AML-193 (cell line): Measurements from ENCODE around the gene PAN2.
"Not testable (repeated sequence)": the region's sequence is repeated elsewhere in the genome, so short reads cannot be mapped to it uniquely, and the experiment has no call there.

Experiments used
- DNase-seq, 2 experiments: peaks; one replicate each; lab custom pipeline; 2025; lab: John Stamatoyannopoulos, UW

The PAN2 gene

DNA sequence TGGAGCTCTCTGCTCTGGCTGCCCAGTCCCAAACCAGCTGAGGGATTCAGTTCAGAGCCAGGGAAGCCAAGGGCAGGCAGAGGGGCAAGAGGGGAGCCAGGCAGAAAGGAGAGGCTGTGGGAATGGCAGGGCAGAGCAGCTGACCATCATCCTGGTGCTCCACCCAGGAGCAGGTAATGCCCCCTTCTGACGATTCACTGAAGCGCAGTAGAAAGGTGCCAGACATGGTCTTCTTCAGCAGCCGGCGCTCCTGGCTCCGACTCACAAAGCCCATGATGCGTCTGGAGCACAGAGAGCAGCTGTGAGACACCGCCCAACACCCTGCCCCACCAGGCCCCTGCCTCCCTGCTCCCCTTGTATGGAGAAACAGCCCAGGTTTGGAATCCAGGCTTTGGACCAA lies 12.9 kb upstream of the PAN2 start:
- DNase-seq, result no peak

DNA sequence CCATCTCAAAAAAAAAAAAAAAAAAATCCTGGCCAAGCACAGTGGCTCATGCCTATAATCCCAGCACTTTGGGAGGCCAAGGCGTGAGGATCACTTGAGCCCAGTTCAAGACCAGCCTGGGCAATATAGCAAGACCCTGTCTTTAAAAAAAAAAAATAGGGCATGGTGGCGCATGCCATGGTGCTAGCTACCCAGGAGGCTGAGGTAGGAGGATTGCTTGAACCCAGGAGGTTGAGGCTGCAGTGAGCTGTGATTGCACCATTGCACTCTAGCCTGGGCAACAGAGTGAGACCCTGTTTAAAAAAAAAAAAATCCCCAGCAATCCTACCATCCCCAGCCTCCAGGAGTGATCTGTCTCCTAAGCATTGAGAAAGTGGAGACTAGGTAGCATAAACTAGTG lies 8.5 kb upstream of the PAN2 start:
- DNase-seq, result not testable (repeated sequence)

DNA sequence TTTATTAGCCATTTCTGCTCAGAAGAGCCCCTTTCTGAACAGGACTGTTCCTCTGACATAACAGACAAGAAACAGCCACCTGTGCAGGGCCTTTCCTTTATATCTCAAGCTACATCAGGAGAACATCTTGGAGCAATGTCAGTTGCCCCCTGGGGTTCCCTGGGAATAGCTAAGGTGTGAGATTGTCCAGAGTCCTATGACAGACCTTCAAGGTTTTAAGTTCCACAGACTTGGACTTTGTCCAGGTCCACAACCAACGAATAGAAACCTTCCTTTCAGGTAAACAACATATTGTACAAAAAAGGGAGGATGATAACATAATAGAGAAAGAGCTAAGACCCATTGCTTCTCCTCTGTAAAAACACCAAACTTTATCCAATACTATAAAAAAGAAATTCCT lies 7.8 kb upstream of the PAN2 start:
- no peak for DNase-seq

DNA sequence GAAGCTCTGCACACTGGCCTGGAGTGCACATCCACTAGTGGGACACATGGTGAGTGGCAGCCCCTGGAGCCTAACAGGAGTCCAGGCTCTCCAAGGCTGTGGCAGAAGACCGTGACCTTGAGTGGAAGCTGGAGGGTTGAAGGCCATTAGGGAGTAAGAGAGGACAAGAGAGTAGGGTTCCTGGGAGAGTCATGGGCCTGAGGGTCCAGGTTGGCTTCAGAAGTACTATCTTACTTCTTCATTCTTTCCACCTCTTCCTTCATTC lies 5.3 kb upstream of the PAN2 start:
- DNase-seq, result no peak

DNA sequence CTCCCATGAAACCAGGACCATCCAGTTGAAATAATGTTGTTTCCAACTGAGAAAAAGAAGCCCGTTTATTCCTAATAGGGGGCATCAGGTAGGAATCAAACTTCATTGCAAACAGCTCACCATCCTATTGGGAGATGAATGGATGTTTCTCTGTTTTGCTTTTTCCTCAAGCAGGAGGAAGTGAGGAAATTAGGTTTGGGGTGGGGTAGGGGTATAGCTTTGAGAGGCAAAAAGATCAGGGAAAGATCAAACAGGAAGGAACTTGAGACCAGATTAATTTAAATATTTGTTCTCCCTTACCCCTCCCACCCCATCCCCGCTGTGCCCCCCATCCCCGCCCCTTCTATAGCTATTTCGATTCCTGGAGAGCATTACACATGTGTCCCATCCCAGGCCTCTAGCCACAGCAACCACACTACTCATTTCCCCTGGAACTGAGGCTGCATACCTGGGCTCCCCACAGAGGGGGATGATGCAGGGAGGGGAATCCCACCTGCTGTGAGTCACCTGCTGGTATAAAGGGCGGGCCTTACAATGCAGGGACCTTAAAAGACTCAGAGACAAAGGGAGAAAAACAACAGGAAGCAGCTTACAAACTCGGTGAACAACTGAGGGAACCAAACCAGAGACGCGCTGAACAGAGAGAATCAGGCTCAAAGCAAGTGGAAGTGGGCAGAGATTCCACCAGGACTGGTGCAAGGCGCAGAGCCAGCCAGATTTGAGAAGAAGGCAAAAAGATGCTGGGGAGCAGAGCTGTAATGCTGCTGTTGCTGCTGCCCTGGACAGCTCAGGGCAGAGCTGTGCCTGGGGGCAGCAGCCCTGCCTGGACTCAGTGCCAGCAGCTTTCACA lies 4.7 kb upstream of the PAN2 start, which contains the start of gene IL23A:
IL23A (plus strand) TSS at position 577 of the 850 bp plus-strand sequence; CDS start at position 738, 161 bp downstream.
- DNase-seq, result peak in 1 of 2 experiments; percentile 7

DNA sequence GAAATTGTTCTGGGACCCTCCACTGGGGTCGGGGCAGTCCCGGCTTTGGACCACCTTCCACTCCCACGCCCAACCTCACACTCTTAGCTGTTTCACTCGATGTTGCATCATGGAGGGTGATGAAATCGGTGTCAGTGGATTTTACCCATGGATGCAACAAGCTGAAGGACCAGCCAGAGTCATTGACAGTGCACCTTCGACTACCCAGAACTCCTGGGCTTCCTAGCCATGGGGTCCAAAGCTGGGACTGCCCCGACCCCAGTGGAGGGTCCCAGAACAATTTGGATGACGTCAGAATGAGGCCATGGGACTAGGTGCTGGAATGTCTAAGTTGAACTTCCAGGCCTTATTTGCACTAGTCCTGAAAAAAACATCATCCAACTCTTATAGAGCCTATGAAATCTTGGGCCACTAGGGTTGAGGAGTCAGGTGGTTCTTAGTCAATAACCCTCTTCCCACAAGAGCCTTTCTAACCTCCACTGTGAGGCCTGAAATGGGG lies 4.0 kb upstream of the PAN2 start:
- DNase-seq, result no peak

DNA sequence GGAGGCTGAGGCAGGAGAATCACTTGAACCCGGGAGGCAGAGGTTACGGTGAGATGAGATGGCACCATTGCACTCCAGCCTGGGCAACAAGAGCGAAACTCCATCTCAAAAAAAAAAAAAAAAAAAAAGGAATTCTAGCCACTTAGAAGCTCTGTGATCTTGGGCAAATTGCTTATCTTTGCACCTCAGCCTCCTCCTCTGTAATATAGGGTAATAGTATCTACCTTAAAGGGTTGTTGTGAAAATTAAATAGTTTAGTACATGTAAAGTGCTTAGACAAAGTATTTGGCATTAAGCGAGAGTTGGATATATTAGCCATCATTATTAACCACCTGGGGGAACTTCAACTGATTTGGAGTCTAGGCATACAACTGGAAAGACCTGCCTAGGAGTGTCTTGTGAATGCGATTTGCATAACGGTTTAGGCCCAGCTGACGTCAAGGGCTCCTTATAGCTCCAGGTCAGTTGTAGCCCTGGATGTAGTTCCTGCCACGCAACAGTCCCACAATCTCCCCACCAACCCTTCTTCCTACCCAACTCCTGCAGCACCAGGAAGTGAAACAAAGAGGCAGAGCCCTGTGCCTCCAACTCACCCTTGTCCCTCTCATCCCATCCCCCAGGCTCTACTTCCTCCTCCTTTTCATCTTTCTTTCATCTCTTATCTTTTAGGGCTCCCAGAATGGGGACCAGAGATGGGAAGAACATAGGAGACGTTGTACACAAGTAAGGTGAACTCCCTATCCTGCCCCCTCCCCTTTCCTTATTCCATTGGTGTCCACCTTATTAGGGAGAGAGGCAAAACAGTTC lies 2.8 kb upstream of the PAN2 start:
- no peak for DNase-seq

DNA sequence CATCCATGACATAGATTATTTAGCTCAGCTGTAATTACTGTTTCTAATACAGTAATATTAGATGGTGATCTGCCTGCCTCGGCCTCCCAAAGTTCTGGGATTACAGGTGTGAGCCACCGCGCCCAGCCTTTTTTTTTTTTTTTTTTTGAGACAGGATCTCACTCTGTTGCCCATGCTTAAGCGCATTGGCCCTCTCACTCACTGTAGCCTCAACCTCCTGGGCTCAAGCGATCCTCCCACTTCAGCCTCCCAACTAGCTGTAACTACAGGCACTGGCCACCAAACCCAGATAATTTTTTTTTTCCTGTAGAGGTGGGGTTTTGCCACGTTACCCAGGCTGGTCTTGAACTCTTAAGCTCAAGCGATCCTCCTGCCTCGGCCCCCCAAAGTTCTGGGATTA lies 1.7 kb upstream of the PAN2 start:
- DNase-seq, result not testable (repeated sequence)

DNA sequence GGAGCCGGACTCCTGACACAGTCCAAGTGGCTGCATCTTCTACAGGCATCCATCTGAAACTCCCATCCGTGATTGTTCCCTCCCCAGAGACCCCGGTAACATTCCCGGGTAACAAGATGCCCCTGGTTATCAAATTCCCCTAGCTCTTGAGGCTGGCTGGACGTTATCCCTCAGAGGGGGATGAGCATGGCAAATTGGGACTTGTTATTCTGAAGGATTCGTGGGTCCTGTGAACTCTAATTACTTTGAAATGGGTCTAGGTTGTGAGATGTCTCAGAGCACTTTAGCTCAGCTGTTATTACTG lies 642 bp upstream of the PAN2 start:
- no peak for DNase-seq

DNA sequence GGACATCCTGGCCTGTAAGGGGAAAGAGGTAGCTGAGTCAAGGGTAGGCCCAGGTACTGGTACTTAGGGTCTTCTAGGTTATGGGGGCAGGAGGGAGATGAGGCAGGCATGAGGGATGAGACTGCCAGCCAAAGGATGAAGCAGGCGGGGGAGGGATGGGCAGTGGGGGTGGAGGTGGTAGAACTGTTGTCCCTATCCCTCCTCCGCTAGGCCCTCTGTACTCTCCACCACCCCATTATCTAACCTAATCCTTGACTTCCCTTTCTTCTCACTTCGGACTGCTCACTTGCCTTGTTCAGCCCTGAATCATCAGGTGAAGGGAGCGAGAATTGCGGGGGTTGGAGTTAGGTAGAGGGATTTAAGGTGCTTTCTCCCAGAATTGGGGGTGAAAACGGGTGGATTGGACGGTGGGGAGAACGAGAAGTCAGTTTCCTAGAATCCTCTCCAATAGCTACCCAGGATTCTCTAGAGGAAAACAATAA lies 562 bp downstream of the PAN2 start:
- peak in 1 of 2 experiments; percentile 65 for DNase-seq

DNA sequence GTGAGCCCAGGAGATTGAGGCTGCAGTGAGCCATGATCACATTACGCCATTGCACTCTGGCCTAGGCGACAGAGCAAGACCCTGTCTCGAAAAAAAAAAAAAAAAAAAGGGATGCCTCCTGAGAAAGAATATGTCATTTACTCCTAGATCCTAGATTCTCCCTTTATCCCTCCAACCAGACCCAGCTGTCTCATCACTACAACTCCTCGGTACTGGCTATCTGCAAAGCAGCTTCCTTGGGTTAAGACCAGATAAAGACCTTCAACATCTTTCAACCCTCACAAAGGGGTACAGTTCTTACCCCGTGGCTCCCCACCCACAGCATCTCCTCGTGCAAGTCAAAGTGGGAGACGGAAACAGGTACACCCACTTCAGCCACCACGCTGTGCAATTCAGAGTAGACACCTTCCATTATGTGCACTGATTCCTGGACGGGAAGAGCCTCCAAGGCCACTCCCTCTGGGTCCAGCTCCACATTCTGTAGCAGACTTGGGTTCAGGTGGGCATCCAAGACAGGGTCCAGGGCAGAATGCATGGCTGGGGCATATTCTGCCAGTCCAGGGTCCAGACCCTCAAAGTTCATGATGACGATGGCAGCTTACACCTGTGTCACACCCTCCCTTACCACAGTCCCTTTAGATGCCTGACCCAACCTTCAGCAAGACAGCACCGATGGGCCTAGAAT lies 1.1 kb downstream of the PAN2 start:
- no peak for DNase-seq

DNA sequence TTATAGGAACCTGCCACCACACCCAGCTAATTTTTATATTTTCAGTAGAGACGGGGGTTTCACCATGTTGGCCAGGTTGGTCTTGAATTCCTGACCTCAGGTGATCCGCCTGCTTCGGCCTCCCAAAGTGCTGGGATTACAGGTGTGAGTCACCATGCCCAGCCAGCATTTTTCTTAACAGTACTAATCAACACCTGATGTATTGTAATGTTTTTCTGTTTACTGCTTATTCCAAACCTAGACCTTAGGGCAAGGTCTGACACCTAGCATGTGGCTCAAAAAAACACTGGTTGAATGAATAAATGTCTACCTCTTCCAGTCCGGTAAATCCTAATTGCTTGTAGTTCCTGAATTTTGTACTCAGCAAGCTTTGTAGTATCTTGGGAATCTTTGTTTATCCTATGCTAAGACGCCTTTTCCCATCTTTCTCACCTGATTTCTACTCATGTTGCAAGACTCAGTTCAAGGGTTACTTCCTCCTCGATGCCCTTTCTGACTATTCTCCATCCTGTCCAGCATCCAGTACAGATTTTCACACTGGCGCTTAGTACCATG lies 2.8 kb downstream of the PAN2 start:
- no peak for DNase-seq

DNA sequence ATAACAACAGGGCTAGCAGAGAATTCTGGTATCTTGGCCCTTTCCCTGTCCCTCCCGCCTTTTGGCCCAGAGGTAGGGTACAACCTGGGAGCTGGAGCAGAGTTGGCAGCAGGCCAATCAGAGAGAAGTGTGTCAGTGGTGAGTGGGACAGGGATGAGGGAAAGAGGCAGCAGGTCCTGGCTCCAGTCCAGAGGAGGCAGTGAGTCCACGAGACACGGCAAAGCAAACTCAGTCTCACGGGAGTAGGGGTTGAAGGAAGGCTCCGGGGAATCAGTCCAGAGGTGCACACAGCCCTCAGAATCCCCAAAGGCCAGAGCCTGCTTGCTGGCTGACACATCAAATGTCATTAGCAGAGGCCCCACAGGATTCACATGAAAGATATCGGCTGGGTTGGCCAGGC lies 7.3 kb downstream of the PAN2 start:
- DNase-seq, result no peak

DNA sequence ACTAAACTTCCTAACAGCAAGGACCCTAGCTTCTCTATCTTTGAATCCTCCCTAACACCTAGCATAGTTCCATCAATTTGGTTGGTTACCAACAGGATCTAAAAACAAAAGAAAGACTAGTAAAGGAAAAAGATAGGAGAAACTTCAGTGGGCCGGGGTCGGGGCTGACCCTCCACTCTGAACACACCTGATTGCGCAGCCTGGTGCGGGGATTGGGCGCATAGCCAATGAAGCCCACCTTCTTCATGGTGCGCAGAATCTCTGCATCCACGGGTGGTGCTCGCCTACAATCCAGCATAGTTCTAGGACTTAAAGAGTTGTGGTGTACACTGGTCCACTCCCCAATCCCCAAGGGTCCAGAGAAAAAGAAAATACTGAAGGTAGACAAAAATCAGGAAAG lies 7.7 kb downstream of the PAN2 start:
- no peak for DNase-seq

DNA sequence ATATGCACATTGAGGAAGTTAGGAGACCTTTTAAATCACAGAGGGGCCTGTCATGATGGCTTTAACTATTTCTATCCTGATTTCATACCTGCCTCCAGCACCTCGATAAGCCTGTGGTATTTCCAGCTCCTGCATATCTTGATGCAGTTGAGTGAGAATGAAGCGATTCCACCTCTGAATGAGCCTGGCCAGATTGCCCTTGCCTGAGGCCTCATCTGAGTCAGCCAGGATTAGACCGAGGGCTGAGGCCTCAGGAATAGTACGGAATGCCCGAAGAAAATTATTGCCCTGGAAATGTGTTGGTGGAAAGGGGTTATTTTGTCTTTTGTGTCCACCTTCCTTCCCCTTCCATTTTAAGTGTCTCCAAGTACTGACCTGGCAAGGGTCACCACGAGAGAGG lies 9.6 kb downstream of the PAN2 start:
- no peak for DNase-seq

DNA sequence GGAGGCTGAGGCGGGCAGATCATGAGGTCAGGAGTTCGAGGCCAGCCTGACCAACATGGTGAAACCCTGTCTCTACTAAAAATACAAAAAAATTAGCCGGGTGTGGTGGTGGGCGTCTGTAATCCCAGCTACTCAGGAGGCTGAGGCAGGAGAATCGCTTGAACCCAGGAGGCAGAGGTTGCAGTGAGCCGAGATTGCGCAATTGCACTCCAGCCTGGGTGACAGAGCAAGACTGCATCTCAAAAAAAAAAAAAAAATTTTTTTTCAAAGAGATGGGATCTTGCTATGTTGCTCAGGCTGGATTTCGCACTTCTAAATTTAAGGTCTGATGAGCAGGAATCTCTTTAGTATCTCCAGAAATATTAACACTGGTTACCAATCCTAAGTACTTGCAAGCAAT lies 12.2 kb downstream of the PAN2 start:
- not testable (repeated sequence) for DNase-seq

DNA sequence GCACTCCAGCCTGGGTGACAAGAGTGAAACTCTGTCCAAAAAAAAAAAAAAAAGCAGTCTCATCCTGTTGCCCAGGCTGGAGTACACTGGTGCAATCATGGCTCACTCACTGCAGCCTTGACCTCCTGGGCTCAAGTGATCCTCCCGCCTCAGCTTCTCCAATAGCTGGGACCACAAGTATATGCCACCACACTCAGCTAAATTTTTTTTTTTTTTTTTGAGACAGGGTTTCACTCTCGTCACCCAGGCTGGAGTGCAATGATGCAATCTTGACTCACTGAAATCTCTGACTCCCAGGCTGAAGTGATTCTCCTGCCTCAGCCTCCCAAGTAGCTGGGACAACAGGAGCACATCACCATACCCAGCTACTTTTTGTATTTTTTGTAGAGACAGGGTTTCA lies 12.8 kb downstream of the PAN2 start:
- DNase-seq, result no peak

DNA sequence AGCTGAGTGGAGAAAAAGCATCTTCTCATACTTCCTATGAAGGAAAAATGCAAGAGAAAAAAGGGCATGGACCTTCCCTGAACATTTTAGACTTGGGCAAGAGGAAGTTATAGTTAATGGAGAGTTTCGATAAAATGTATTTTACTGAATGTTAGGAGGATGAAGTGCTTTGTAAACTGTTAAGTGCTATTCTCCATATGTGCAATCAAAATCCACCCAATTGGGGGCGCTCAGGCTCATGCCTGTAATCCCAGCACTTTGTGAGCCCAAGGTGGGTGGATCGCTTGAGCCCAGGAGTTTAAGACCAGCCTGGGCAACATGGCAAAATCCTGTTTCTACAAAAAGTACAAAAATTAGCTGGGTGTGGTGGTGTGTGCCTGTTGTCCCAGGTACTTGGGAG lies 16.1 kb downstream of the PAN2 start:
- no peak for DNase-seq

DNA sequence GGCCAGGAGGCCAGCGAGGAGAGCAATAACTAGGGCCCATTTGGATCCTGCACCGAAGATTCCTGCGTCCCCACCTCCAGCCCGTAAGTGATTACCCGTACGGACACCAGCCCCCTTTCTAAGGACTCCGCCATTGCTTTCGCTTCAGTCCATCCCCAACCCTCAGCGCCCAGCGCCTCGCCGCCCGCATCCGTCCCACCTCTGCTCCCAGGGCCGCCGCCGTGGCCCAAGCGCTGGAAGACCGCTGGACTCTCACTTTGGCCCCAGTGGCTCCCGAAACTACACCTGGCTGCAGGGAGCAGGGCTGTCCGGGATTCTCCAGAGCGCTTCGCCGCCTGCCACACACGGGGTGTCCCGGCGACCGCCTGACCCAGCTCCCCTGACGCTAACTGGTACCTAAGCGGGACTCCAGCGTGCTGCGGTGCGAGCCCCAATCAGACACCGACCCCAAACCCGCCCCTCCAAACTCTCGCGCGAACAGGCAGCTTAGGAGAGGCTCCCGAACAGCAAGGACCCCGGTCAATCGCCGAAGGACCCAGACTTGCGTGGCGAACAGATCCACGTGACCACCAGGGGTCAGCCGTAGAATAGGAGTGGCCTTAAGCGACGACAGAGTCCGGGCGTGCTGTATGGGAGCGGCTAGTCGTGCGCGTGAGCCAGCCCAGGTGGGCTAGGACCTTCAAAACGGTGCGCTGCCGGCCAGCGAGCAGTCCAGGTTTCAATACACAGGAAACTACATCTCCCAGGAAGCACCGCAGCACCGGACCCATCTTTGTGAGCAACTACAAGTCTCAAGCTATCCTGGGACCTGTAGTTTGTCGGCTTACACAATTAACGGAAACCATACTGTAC lies 18.0 kb downstream of the PAN2 start, which contains the start of gene CNPY2:
CNPY2 (minus strand) TSS at position 367 of the 852 bp plus-strand sequence. CDS start 771 bp downstream, outside the sequence.
- DNase-seq, result peak; percentile 95

DNA sequence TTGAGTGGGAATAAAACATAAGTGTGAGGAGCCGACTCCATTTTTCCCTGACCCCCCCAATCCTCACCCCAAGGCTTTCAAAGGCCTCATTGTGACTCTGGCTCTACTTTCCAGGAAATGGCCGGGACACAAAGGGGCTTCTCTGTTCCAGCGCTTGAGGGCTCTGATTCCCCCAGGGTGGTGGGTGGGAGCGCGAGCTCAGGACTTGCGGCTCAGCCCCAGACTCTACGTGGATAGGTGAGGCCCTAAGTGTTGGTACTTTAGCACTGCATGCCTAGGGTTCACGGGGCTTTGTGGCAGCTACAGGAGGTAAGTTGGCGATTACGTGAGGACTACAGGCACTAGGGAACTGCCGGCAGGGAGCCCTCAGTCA lies 18.6 kb downstream of the PAN2 start:
- DNase-seq, result no peak

DNA sequence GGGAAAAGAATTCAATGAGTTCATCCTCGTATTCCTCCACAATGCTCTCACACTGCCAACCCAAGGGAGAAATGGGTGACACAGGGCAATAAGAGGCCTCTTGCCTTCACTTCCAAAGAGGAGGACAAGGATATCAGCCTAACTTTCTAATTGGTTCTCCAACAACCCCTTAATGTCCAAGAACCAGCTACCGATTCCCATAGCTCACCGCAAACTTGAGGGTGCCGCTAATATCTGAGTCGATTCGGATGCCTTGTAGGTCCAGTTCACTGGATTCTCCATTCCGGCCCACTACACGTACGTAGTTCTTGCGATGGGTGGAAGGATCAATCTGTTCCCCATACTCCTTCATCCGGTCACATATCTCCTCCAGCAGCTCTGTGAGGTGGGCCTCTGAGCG lies 22.8 kb downstream of the PAN2 start:
- DNase-seq, result no peak
